H9 (cell line): ENCODE data around the gene ELF3. TPM values are rescaled to one million over a fixed set of nuclear protein-coding genes. Genes with fewer than 3 reads are reported as not detected.

Experiments
- DNase-seq: peaks from one replicate; pipeline ENCODE4 v3.0.0-alpha.2; 2017
- H2AFZ ChIP-seq: one replicate; pipeline ENCODE4 v1.6.1; 2013; ENCODE audit warnings: mild to moderate bottlenecking, low read length, control low read depth, moderate library complexity
- H2AK5ac ChIP-seq: 2 replicates; pipeline ENCODE4 v1.6.1; 2013; ENCODE audit warnings: low read length, control low read depth, mixed read lengths; ENCODE audit not compliant: insufficient read length
- H2BK120ac ChIP-seq: one replicate; pipeline ENCODE4 v1.6.1; 2013; ENCODE audit warnings: low read depth, mild to moderate bottlenecking, low read length, control low read depth, inconsistent platforms; ENCODE audit not compliant: poor library complexity, severe bottlenecking
- H2BK12ac ChIP-seq: 2 replicates; pipeline ENCODE4 v1.6.1; 2013; ENCODE audit warnings: low read length, control low read depth, mixed read lengths, low read depth; ENCODE audit not compliant: insufficient read length
- H2BK15ac ChIP-seq: 2 replicates; pipeline ENCODE4 v1.6.1; 2013; ENCODE audit warnings: low read depth, low read length, control low read depth
- H2BK20ac ChIP-seq: one replicate; pipeline ENCODE4 v1.6.1; 2013; ENCODE audit warnings: low read depth, mild to moderate bottlenecking, low read length, control low read depth, inconsistent platforms; ENCODE audit not compliant: poor library complexity, severe bottlenecking
- H2BK5ac ChIP-seq: 2 replicates; pipeline ENCODE4 v1.6.1; 2013; ENCODE audit warnings: low read length, control low read depth, mixed read lengths; ENCODE audit not compliant: insufficient read length
- H3K14ac ChIP-seq: 2 replicates; pipeline ENCODE4 v1.6.1; 2013; ENCODE audit warnings: low read length, control low read depth; ENCODE audit not compliant: insufficient read depth
- H3K18ac ChIP-seq: 2 replicates; pipeline ENCODE4 v1.6.1; 2013; ENCODE audit warnings: low read depth, mild to moderate bottlenecking, mixed read lengths, low read length, control low read depth; ENCODE audit not compliant: insufficient read length
- H3K23ac ChIP-seq: 2 replicates; pipeline ENCODE4 v1.6.1; 2013; ENCODE audit warnings: low read length, control low read depth, mixed read lengths, low read depth; ENCODE audit not compliant: insufficient read length
- H3K23me2 ChIP-seq: 2 replicates; pipeline ENCODE4 v1.6.1; 2013; ENCODE audit warnings: low read depth, mild to moderate bottlenecking, mixed read lengths, low read length, control low read depth; ENCODE audit not compliant: insufficient read length, poor library complexity, severe bottlenecking
- H3K27ac ChIP-seq: 2 replicates; pipeline ENCODE4 v1.5.1; 2013; ENCODE audit warnings: low read length, control low read depth, mixed read lengths, low read depth; ENCODE audit not compliant: insufficient read length
- H3K27me3 ChIP-seq: 2 replicates; pipeline ENCODE4 v1.6.1; 2013; ENCODE audit warnings: low read length, control low read depth, inconsistent platforms; ENCODE audit not compliant: insufficient read depth
- H3K4ac ChIP-seq: 2 replicates; pipeline ENCODE4 v1.6.1; 2013; ENCODE audit warnings: low read depth, mild to moderate bottlenecking, control low read depth, inconsistent platforms, low read length, moderate library complexity
- H3K4me1 ChIP-seq: 2 replicates; pipeline ENCODE4 v1.6.1; 2013; ENCODE audit warnings: low read length, control low read depth, inconsistent platforms; ENCODE audit not compliant: insufficient read depth
- H3K4me2 ChIP-seq: 2 replicates; pipeline ENCODE4 v1.6.1; 2013; ENCODE audit warnings: low read length, control low read depth, mixed read lengths; ENCODE audit not compliant: insufficient read length, insufficient read depth
- H3K56ac ChIP-seq: 2 replicates; pipeline ENCODE4 v1.6.1; 2013; ENCODE audit warnings: low read depth, mild to moderate bottlenecking, mixed read lengths, low read length, control low read depth; ENCODE audit not compliant: insufficient read length
- H3K79me1 ChIP-seq: 2 replicates; pipeline ENCODE4 v1.6.1; 2013; ENCODE audit warnings: low read depth, mild to moderate bottlenecking, moderate library complexity, low read length, control low read depth, inconsistent platforms; ENCODE audit not compliant: insufficient read depth, poor library complexity, severe bottlenecking
- H3K79me2 ChIP-seq: 2 replicates; pipeline ENCODE4 v1.6.1; 2013; ENCODE audit warnings: low read length, control low read depth, inconsistent platforms; ENCODE audit not compliant: insufficient read depth
- H3K9ac ChIP-seq: 2 replicates; pipeline ENCODE4 v1.6.1; 2013; ENCODE audit warnings: low read length, control low read depth, mixed read lengths; ENCODE audit not compliant: insufficient read length; ENCODE audit errors: extremely low read depth
- H3K9me3 ChIP-seq: one replicate; pipeline ENCODE4 v1.6.1; 2013; ENCODE audit warnings: low read depth, low read length, inconsistent platforms; ENCODE audit not compliant: control insufficient read depth
- H3T11ph ChIP-seq: one replicate; pipeline ENCODE4 v1.6.1; 2013; ENCODE audit warnings: mild to moderate bottlenecking, low read length, control low read depth, inconsistent platforms
- H4K20me1 ChIP-seq: one replicate; pipeline ENCODE4 v1.6.1; 2013; ENCODE audit not compliant: control insufficient read depth, insufficient read length, insufficient read depth
- H4K5ac ChIP-seq: 2 replicates; pipeline ENCODE4 v1.6.1; 2013; ENCODE audit warnings: low read depth, mild to moderate bottlenecking, mixed read lengths, low read length, control low read depth; ENCODE audit not compliant: insufficient read length
- H4K8ac ChIP-seq: replicated peaks from 2 replicates; pipeline ENCODE4 v1.6.1; 2013; ENCODE audit warnings: low read length, control low read depth, mixed read lengths, low read depth; ENCODE audit not compliant: insufficient read length
- H4K91ac ChIP-seq: 2 replicates; pipeline ENCODE4 v1.6.1; 2013; ENCODE audit warnings: low read depth, mild to moderate bottlenecking, moderate library complexity, mixed read lengths, low read length, control low read depth; ENCODE audit not compliant: insufficient read length
- H3K27ac Mint-ChIP-seq, 3 experiments: 2 replicates in 2 of 3; 3 replicates in 1 of 3; pipeline ENCODE4 v1.8.0; 2020 to 2021; ENCODE audit warnings: mixed read lengths in 3 of 3, mild to moderate bottlenecking in 1 of 3, moderate library complexity in 1 of 3
- H3K27me3 Mint-ChIP-seq: 2 replicates; pipeline ENCODE4 v1.8.0; 2021; ENCODE audit warnings: low read depth, mild to moderate bottlenecking, moderate library complexity, mixed read lengths
- H3K36me3 Mint-ChIP-seq, 3 experiments: 2 replicates in 2 of 3; 3 replicates in 1 of 3; pipeline ENCODE4 v1.8.0; 2020 to 2021; ENCODE audit warnings: low read depth in 3 of 3, mixed read lengths in 3 of 3; ENCODE audit not compliant: insufficient read depth in 1 of 3
- H3K4me1 Mint-ChIP-seq, 2 experiments: 2 replicates each; pipeline ENCODE4 v1.8.0; 2020; ENCODE audit warnings: mixed read lengths in 2 of 2
- H3K4me3 Mint-ChIP-seq, 2 experiments: 2 replicates in 1 of 2; 3 replicates in 1 of 2; pipeline ENCODE4 v1.8.0; 2020 to 2021; ENCODE audit warnings: mild to moderate bottlenecking in 2 of 2, mixed read lengths in 2 of 2, moderate library complexity in 1 of 2
- H3K9me3 Mint-ChIP-seq, 2 experiments: 2 replicates in 1 of 2; 3 replicates in 1 of 2; pipeline ENCODE4 v1.8.0; 2020; ENCODE audit warnings: mild to moderate bottlenecking in 2 of 2, mixed read lengths in 2 of 2, moderate library complexity in 1 of 2
- CTCF ChIP-seq: fragments of 200-600 bp; sonication (generic); conservative IDR thresholded peaks from 3 replicates; pipeline ENCODE4 v1.8.0; 2021; ENCODE audit warnings: antibody characterized with exemption, mild to moderate bottlenecking
- WGBS: extraction: QIAGEN DNeasy Blood & Tissue Kit; methylation state at CpG from one replicate; pipeline ENCODE4 v1.1.7; 2013; ENCODE audit warnings: missing lambda C conversion rate, low lambda C conversion rate, mixed read lengths; ENCODE audit not compliant: insufficient read length; ENCODE audit errors: extremely low coverage; 5-methylcytosine and 5-hydroxymethylcytosine counted together
- total RNA-seq: library from RNA; stranded (reverse); gene quantifications from 2 replicates; pipeline ENCODE4 v1.2.1, GENCODE V29; 2021

ELF3 gene
- total RNA-seq, 1 experiment from 2014 or later: 10.4 TPM

GRCh38 chr1:202046227-202046626 is 35.8 kb downstream of the ELF3 start:
- no peak overlapping the region for H2BK15ac ChIP-seq
- H3K79me1 ChIP-seq: no peaks in the 10 kb centered on the region
- Mint-ChIP-seq H3K27me3 (peaks cover 2% of the 10 kb centered on the region; the same call in 1 of the 2 replicates), H3K4me3 (no peak overlapping the region), H3K4me1 (no peaks in the 10 kb centered on the region), H3K9me3 (no peaks in the 10 kb centered on the region), H3K27ac (peak overlapping the region in 1 of 3 experiments; percentile 33; a peak in 1 of 7 replicates), H3K36me3 (no peaks in the 10 kb centered on the region)
- no peaks in the 10 kb centered on the region for H3K23me2 ChIP-seq
- H3K79me2 ChIP-seq: no peaks in the 10 kb centered on the region
- no peaks in the 10 kb centered on the region for H3K9me3 ChIP-seq
- no peak overlapping the region for H3K56ac ChIP-seq
- no peak overlapping the region for H2BK12ac ChIP-seq
- no peak overlapping the region for H3K18ac ChIP-seq
- H4K8ac ChIP-seq: no peak overlapping the region
- H4K20me1 ChIP-seq: no peaks in the 10 kb centered on the region
- H3K4me1 ChIP-seq: no peaks in the 10 kb centered on the region
- no peak overlapping the region for H4K5ac ChIP-seq
- no peak overlapping the region for H3K14ac ChIP-seq
- H3K4me2 ChIP-seq: no peak overlapping the region
- no peak overlapping the region for H3K23ac ChIP-seq
- H2AFZ ChIP-seq: no peak overlapping the region
- no peak overlapping the region for H3K4ac ChIP-seq
- no CpG with 5 or more reads among the region's 3 CpGs for WGBS
- no peak overlapping the region for H2BK5ac ChIP-seq
- no peak for DNase-seq
- no peak overlapping the region for H3T11ph ChIP-seq
- H3K27ac ChIP-seq: no peak overlapping the region
- no peak overlapping the region for H2BK20ac ChIP-seq
- no peak overlapping the region for H4K91ac ChIP-seq
- H3K27me3 ChIP-seq: no peaks in the 10 kb centered on the region; the same call in 1 of the 2 replicates
- no peak overlapping the region for H3K9ac ChIP-seq
- TF ChIP-seq CTCF: no peak
- H2AK5ac ChIP-seq: no peak overlapping the region
- no peak overlapping the region for H2BK120ac ChIP-seq
